Liver (tissue), 10 donors: Measurements from ENCODE around the gene PTPN9. TPM values are rescaled to one million over a fixed set of nuclear protein-coding genes. Genes with fewer than 3 reads are reported as not detected.

Experiments
- DNase-seq: peaks from one replicate; pipeline ENCODE4 v3.0.0-alpha.2; 2017; ENCODE audit warnings: low spot score
- H3K27ac ChIP-seq, 2 donors: one replicate each; pipeline ENCODE4 v1.7.0; 2013; ENCODE audit warnings: inconsistent platforms in 2 of 2, low read length in 2 of 2, control low read depth in 1 of 2, low read depth in 1 of 2, mild to moderate bottlenecking in 1 of 2
- H3K27me3 ChIP-seq, 4 donors: one replicate each; pipeline versions ENCODE4 v1.6.1 to v1.7.0; 2013; ENCODE audit warnings: low read length in 3 of 4, inconsistent platforms in 1 of 4, mild to moderate bottlenecking in 1 of 4, moderate library complexity in 1 of 4; ENCODE audit not compliant: control insufficient read depth in 4 of 4, insufficient read depth in 4 of 4
- H3K36me3 ChIP-seq, 4 donors: one replicate each; pipeline versions ENCODE4 v1.6.1 to v1.7.0; 2013; ENCODE audit warnings: low read length in 3 of 4, mild to moderate bottlenecking in 3 of 4, low read depth in 1 of 4, moderate library complexity in 1 of 4; ENCODE audit not compliant: control insufficient read depth in 4 of 4, insufficient read depth in 3 of 4
- H3K4me1 ChIP-seq, 4 donors: one replicate each; pipeline versions ENCODE4 v1.6.1 to v1.7.0; 2013; ENCODE audit warnings: low read length in 3 of 4, mild to moderate bottlenecking in 3 of 4, moderate library complexity in 1 of 4; ENCODE audit not compliant: control insufficient read depth in 4 of 4, insufficient read depth in 4 of 4
- H3K4me3 ChIP-seq, 3 donors: one replicate each; pipeline versions ENCODE4 v1.6.1 to v1.7.0; 2013; ENCODE audit warnings: low read length in 3 of 3, control low read depth in 1 of 3, low read depth in 1 of 3, mild to moderate bottlenecking in 1 of 3
- H3K9ac ChIP-seq, 2 donors: one replicate each; pipeline ENCODE4 v1.7.0; 2013; ENCODE audit warnings: low read length in 2 of 2, mild to moderate bottlenecking in 2 of 2, moderate library complexity in 2 of 2, control low read depth in 1 of 2, low read depth in 1 of 2
- H3K9me3 ChIP-seq, 4 donors: one replicate each; pipeline versions ENCODE4 v1.6.1 to v1.7.0; 2013; ENCODE audit warnings: low read length in 3 of 4; ENCODE audit not compliant: control insufficient read depth in 4 of 4
- JUND ChIP-seq, 2 donors: IDR thresholded peaks; 2 replicates each; pipeline ENCODE4 v1.6.1; 2016; ENCODE audit warnings: antibody characterized with exemption in 2 of 2
- RAD21 ChIP-seq, 2 donors: IDR thresholded peaks; 2 replicates each; pipeline ENCODE4 v1.6.1; 2016; ENCODE audit warnings: antibody characterized with exemption in 2 of 2, mild to moderate bottlenecking in 2 of 2
- TAF1 ChIP-seq: conservative IDR thresholded peaks from 2 replicates; pipeline ENCODE4 v1.6.1; 2016; ENCODE audit warnings: antibody characterized with exemption, mild to moderate bottlenecking
- WGBS: extraction: QIAGEN DNeasy Blood & Tissue Kit; methylation state at CpG from one replicate; pipeline ENCODE4 v1.1.7; 2013; 5-methylcytosine and 5-hydroxymethylcytosine counted together
- polyA plus RNA-seq, 2 donors: library from polyadenylated mRNA; stranded (reverse) in 1 of 2; unstranded in 1 of 2; fragments of 200-250 nt in 1 of 2; fragments of >200 nt in 1 of 2; fragmentation: Nextera tagmentation in 1 of 2; extraction: Ambion mirVana in 1 of 2; gene quantifications; one replicate each; pipeline versions ENCODE4 v1.2.1 to v1.2.3, GENCODE V29; 2013 to 2015
- small RNA-seq: library from RNA; depleted of rRNA; stranded (forward); fragments of <200 nt; gene quantifications from one replicate; pipeline ENCODE3, GENCODE V24; 2014
- total RNA-seq, 2 donors: library from RNA; depleted of rRNA; stranded (reverse); fragments of >200 nt; gene quantifications; one replicate each; pipeline ENCODE4 v1.2.3, GENCODE V29; 2014
- donor health status: healthy.
- donor health status: healthy.
- donor health status: healthy.
- donor health status: healthy.
- donor health status: healthy.

The PTPN9 gene
- total and polyA plus RNA-seq, 4 donors, result 5.4 to 14.1 (median 7.5) TPM

GRCh38 chr15:75416584-75416983 lies 162.5 kb downstream of the PTPN9 start:
- H3K4me1 ChIP-seq, result no peaks in the 10 kb centered on the region
- H3K9ac ChIP-seq, result no peak overlapping the region
- H3K4me3 ChIP-seq, result no peak overlapping the region
- no peaks in the 10 kb centered on the region for H3K9me3 ChIP-seq
- TF ChIP-seq TAF1 (no peak), JUND (IDR thresholded peaks at IDR 0.05) (no peak), RAD21 (IDR thresholded peaks at IDR 0.05) (no peak)
- no peaks in the 10 kb centered on the region for H3K27me3 ChIP-seq
- DNase-seq, result no peak
- peaks cover 2 to 26% (median 18%) of the 10 kb centered on the region in 4 donors for H3K36me3 ChIP-seq
- no peak overlapping the region for H3K27ac ChIP-seq
- WGBS, result 96% methylated on average over 1 of the region's 1 CpG

Small RNA genes within 50 kb of the gene (small RNA-seq; reads per million reads assigned to genes)
- not detected for gene AC105036.1
- gene AC105036.2, result not detected

Other genes with a start within 250 kb of the PTPN9 start
- gene COMMD4, start 243.3 kb downstream of the PTPN9 start, total RNA-seq, result 10 to 100 TPM; 21.2 to 28.3 TPM
- 10 to 100 TPM; 46.2 to 56.0 TPM for gene COMMD4, start 243.3 kb downstream of the PTPN9 start, polyA plus RNA-seq
- gene NEIL1, start 232.3 kb downstream of the PTPN9 start, total RNA-seq, result 10 to 100 TPM in 1 of 2 donors, 1 to 10 TPM in 1; 5.3 to 25.8 TPM
- gene NEIL1, start 232.3 kb downstream of the PTPN9 start, polyA plus RNA-seq, result 10 to 100 TPM; 11.2 to 23.8 TPM
- 100 to 1,000 TPM in 1 of 2 donors, 10 to 100 TPM in 1; 61.8 to 143 TPM for gene MAN2C1, start 210.7 kb downstream of the PTPN9 start, total RNA-seq
- gene MAN2C1, start 210.7 kb downstream of the PTPN9 start, polyA plus RNA-seq, result 10 to 100 TPM; 44.3 to 57.3 TPM
- 10 to 100 TPM; 19.6 to 21.9 TPM for gene SIN3A, start 127.6 kb downstream of the PTPN9 start, total RNA-seq
- gene SIN3A, start 127.6 kb downstream of the PTPN9 start, polyA plus RNA-seq, result 1 to 10 TPM; 6.8 to 7.1 TPM
- 10 to 100 TPM in 1 of 2 donors, 1 to 10 TPM in 1; 7.8 to 11.4 TPM for gene SNUPN, start 46.4 kb upstream of the PTPN9 start, total RNA-seq
- 10 to 100 TPM; 12.8 to 13.2 TPM for gene SNUPN, start 46.4 kb upstream of the PTPN9 start, polyA plus RNA-seq
- 10 to 100 TPM; 45.2 to 84.4 TPM for gene IMP3, start 60.9 kb upstream of the PTPN9 start, total RNA-seq
- 10 to 100 TPM; 54.7 to 94.8 TPM for gene IMP3, start 60.9 kb upstream of the PTPN9 start, polyA plus RNA-seq
- gene SNX33, start 68.6 kb upstream of the PTPN9 start, total RNA-seq, result 10 to 100 TPM in 1 of 2 donors, 1 to 10 TPM in 1; 7.1 to 10.8 TPM
- gene SNX33, start 68.6 kb upstream of the PTPN9 start, polyA plus RNA-seq, result 10 to 100 TPM in 1 of 2 donors, 1 to 10 TPM in 1; 8.0 to 10.3 TPM
- gene CSPG4, start 133.5 kb upstream of the PTPN9 start, total RNA-seq, result 1 to 10 TPM; 1.2 to 1.5 TPM
- gene CSPG4, start 133.5 kb upstream of the PTPN9 start, polyA plus RNA-seq, result under 1 TPM; 0.07 to 0.36 TPM